HG03520 (cell line): ENCODE measurements around the gene ZNF724.
A peak's percentile ranks its signal among the peaks of the same experiment; 100 is the strongest.
"Not testable (repeated sequence)": the region's sequence is repeated elsewhere in the genome, so short reads cannot be mapped to it uniquely, and the experiment has no call there.

ENCODE experiments used
- ATAC-seq: cut with Tn5 transposase; IDR thresholded peaks from one replicate; pipeline ENCODE4 v1.9.1; 2021; ENCODE audit warnings: mild to moderate bottlenecking, moderate library complexity; ENCODE audit not compliant: unreplicated experiment

Gene ZNF724

DNA sequence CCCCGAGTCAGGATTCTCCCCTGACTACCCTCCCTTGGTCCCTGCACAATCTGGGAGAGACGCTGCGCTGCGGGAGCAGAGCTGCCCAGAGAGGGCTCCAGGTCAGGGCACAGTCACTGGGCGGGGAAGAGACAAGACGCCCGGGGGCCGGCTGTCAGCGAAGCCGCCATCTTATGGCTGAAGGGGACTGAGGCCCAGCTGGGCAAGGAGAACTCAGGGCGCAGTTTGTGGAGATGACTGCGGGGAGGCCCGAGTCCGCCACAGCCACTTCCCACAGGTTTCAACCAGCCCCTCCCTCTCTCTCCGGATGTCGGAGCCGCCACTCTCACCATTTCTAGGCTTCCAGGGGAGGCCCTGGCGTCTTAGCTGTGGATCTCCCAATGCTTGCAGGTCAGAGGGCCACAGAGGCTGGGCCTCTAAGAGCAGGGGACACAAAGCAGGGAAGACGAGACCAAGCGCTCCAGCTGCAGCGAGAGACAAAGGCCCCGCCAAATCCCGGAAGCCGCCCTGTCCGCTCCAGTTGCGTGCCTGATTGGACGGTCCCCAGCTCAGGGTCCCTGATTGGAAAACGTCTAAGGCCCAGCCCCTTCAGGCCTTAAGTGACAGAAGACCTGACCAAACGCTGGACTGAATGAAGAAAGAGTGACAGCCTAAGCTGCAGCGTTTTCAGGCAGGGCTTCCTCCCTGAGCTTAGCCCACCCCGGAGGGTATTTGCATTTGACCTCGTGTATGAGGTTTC, at the start of gene ZNF724:
ZNF724 (minus strand) TSS at position 484 of the 739 bp plus-strand sequence; CDS start at position 332, 152 bp downstream.
- peak; percentile 99 for ATAC-seq

GRCh38 chr19:23294141-23294540, 43.9 kb upstream of the ZNF724 start:
- ATAC-seq, result no peak

GRCh38 chr19:23289966-23290365, 39.8 kb upstream of the ZNF724 start:
- not testable (repeated sequence) for ATAC-seq

DNA sequence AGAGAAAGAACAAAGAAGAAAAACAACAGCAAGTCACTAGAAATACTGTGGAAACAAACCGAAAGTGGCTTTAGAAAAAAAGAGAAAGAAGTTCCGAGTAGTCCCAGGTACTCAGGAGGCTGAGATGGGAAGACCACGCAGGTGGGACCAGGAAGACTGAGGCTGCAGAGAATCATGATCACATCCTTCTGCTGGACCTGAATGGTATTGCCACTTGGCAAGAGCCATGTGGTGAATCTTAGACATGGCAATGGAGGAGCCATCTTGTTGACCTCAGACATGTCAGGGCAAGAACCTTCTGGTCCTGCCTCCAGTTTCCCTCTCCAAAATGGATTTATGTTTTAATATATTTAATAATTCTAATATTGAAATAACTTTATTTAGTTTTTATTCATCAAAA, 37.4 kb upstream of the ZNF724 start:
- ATAC-seq, result no peak

DNA sequence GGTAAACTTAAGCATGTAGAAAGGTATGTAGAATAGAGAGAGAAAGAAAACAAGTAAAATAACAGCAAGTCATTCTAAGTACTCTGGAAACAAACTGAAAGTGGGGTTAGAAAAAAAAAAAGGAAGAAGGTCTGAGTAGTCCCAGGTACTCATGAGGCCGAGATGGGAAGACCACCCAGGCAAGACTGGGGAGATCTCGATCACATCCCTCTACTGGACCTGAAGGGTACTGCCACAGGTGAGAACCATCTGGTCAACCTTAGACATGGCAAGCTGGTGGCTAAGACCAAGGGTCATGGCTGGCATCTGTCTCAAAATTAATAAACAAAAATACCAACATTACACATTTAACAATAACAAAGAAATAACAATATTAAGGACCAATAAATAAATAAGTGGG, 36.3 kb upstream of the ZNF724 start:
- no peak for ATAC-seq

DNA sequence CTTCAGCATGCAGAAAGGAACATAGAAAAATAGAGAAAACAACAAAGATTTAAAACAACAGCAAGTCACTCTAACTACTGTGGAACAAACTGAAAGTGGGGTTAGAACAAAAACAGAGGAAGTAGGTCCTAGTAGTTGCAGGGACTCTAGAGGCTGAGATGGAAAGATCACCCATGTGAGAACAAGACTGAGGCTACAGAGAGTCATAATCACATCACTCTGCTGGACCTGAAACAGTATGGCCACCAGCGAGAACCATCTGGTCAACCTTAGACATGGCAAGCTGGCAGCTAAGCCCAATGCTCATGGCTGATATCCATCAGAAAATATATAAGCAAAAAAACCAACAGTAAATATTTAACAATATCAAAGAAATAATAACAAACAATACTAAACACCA, 35.8 kb upstream of the ZNF724 start:
- no peak for ATAC-seq

DNA sequence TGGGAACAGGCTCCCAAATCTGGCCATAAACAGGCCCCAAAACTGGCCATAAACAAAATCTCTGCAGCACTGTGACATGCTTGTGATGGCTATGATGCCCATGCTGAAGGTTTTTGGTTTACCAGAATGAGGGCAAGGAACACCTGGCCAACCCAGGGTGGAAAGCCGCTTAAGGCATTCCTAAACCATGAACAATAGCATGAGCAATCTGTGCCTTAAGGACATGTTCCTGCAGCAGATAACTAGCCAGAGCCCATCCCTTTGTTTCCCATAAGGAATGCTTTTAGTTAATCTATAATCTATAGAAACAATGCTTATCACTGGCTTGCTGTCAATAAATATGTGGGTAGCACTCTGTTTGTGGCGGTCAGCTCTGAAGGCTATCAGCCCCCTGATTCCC, 35.1 kb upstream of the ZNF724 start:
- not testable (repeated sequence) for ATAC-seq

DNA sequence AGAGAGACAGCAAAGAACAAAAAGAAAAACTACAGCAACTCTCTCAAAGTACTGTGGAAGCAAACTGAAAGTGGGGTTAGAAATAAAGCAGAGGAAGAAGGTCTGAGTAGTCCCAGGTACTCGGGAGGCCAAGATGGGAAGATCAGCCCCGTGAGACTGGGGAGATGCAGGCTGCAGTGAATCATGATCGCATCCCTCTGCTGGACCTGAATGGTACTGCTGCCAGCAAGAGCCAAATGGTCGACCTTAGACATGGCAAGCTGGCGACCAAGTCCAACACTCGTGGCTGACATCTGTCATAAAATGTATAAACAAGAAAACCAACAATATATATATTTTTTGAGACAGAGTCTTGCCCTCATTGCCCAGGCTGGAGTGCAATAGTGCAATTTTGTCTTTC, 33.7 kb upstream of the ZNF724 start:
- no peak for ATAC-seq

DNA sequence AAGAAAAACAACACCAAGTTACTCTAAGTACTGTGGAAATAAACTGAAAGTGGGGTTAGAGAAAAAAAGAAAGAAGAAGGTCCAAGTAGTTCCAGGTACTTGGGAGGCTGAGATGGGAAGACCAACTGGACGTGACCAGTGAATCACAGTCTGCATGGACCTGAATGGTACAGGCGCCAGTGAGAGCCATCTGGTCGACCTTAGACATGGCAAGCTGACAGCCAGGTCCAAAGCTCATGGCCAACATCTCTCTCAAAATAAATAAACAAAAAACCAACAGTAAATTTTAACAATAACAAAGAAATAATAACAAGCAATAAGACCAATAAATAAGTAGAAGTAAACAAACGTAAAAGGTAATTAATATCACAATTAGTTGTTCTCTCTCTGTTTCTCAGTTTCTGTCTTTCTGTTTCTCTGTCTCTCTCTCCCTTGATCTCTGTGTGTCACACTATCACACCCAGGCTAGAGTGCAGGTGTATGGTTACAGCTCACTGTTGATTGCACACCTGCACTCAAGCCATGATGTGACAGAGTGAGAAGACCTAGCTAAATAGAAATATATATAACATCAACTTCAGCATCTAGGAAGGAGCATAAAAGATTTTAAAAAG, 31.6 kb upstream of the ZNF724 start:
- no peak for ATAC-seq

DNA sequence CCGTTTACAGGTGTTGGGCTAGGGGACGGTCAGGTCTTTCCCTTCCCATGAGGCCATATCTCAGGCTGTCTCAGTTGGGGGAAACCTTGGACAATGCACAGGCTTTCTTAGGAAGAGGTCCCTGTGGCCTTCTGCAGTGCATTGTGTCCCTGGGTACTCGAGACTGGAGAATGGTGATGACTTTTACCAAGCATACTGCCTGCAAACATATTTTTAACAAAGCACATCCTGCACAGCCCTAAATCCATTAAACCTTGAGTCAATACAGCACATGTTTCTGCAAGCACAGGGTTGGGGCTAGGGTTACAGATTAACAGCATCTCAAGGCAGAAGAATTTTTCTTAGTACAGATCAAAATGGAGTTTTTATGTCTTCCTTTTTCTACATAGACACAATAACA, 27.9 kb upstream of the ZNF724 start:
- ATAC-seq, result not testable (repeated sequence)

DNA sequence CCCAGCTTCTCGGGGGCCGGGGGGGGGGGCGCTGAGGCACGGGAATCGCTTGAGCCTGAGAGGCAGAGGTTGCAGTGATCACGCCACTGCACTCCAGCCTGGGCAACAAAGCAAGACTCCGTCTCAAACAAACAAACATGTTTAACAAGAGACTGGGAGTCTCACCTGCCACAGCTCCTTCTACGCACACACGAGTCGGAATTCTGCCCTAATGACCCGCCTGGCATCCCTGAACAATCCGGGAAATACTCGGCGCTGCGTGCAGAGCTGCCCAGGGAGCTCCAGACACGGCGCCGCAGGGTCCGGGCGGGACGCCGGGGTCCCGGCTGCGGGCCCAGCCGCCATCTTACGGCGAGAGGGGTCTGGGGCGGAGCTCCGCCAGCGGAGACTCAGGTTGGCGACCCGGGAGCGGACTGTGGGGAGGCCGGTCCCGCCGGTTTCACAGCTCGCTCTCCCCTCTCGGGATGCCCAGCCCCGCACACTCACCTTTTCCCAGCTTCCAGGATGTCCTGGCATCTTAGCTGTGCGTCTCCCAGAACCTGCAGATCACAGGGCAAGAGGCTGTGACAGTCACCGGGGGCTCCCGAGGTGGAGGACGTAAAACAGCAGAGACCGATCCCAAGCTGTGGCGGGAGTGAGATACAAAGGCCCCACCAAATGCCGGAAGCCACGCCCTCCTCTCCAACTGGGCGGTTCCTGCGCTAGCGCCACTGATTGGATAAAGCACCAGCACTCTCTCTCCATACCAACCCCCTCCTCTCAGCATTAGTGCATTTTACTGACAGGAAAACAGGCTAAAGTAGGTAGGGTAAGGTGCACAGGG, 23.6 kb upstream of the ZNF724 start:
- peak; percentile 99 for ATAC-seq

DNA sequence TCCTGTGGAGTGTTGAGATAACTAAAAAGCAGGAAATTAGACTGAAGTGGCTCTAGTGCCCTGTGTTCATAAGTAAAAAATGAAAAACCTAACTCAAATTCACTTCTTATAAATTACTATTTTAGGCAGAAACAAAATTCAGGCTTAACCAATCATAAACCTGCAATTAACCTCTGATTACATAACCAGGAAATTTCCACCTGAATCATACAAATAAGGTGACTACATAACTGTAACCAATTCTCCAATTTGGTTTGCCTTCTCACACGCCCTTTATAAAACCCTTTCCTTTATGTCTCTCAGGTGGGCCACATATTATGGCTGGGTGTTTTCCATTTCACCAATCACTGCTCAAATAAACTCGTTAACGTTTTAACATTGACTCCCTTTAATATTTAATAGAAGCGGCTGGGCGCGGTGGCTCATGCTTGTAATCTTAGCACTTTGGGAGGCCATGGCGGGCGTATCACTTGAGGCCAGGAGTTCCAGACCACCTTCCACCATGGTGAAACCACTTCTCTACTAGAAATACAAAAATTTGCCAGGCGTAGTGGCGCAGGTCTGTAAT, 22.9 kb upstream of the ZNF724 start:
- ATAC-seq, result no peak

GRCh38 chr19:23263870-23264590, 13.8 kb upstream of the ZNF724 start:
- ATAC-seq, result no peak

GRCh38 chr19:23263396-23263795, 13.2 kb upstream of the ZNF724 start:
- ATAC-seq, result no peak

GRCh38 chr19:23262920-23263319, 12.7 kb upstream of the ZNF724 start:
- no peak for ATAC-seq

DNA sequence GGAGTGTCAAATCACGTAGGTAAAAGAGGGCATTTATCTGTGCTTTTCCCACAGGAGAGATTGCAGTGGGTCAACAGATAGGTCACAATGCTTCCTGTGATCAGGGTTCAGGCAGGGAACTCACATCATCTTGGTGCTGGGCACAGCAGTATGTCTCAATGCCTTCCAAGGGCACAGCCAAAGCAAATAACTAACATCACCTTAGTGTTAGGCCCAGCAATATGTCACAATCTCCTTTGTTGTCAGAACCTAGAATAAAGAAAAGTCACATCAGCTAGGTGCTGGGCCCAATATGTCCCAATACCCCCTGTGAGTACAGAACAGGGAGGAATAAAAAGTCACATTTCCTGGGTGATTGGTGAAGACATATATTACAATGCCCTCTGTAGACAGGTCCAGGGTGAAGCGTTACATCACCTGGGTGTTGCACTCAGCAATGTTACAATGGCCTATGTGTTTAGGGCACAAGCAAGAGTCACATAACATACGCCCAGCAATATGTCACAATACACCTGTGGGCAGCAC, 11.4 kb upstream of the ZNF724 start:
- no peak for ATAC-seq

- ATAC-seq, result no peak
Observed at GRCh38 chr19:23260956-23261355, 10.8 kb upstream of the ZNF724 start.

- no peak for ATAC-seq
Observed at GRCh38 chr19:23259961-23260360, 9.8 kb upstream of the ZNF724 start.

DNA sequence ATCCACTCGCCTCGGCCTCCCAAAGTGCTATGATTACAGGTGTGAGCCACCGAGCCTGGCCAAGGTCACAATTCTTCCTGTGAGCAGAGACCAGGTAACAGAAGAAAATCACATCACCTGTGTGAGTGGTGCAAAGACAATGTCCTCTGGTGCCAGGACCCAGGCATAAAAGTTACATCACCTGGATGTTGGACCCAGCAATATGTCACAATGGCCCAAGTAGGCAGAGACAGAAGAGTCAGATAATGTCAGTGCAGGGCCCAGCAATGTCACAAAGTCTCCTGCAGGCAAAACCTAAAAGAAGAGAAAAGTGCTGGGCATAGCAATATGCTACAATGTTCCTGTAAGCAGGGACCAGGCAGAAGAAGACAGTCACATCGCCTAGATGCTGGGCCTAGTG, 5.5 kb upstream of the ZNF724 start:
- ATAC-seq, result no peak

DNA sequence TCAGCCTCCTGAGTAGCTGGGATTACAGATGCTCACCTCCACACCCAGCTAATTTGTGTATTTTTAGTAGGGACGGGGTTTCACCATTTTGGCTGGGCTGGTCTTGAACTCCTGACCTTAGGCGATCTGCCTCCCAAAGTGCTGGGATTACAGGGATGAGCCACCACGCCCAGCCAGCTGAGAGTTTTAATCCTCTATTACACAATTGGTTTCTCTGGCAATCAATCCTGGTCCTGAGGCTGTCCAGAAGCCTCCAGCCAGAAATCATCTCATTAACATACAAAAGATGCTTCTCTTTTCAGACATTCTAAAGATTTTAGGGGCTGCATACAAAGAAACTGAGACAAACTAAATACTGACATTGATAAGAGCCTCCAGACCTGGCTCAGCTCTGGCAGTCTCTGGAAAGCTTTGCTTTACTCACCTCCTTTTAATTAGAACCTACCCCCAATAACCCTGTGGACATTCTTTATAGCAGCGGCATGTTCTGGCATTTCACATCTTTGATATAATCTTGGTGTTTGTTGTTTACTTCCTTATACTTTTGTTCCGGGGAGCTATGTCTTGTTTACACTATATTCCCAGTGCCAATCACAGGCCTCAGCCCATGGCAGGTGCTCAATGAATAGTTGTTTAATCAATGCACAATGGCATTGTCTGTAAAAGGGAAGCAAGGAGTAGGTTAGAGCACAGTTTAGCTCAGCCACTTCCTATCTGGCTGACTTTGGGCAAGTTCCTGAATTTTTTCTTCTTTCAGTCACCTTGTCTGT, 4.1 kb upstream of the ZNF724 start:
- ATAC-seq, result no peak
